Adipocyte (in vitro differentiated cells): ENCODE data around the gene TEX48.
A peak's percentile ranks its signal among the peaks of the same experiment; 100 is the strongest.

Experiments used
- DNase-seq: peaks from one replicate; pipeline ENCODE4 v3.0.0-alpha.2; 2015; ENCODE audit warnings: low read depth
- H3K27me3 ChIP-seq: replicated peaks from 2 replicates; pipeline ENCODE4 v1.7.0; 2013; ENCODE audit warnings: mild to moderate bottlenecking, low read length, moderate library complexity; ENCODE audit not compliant: control insufficient read depth, insufficient read depth
- H3K36me3 ChIP-seq: 2 replicates; pipeline ENCODE4 v1.7.0; 2013; ENCODE audit warnings: low read length, mild to moderate bottlenecking, moderate library complexity; ENCODE audit not compliant: control insufficient read depth, insufficient read depth, severe bottlenecking
- H3K4me1 ChIP-seq: 2 replicates; pipeline ENCODE4 v1.7.0; 2013; ENCODE audit warnings: mild to moderate bottlenecking, low read length, moderate library complexity; ENCODE audit not compliant: control insufficient read depth, insufficient read depth
- H3K4me3 ChIP-seq: 2 replicates; pipeline ENCODE4 v1.7.0; 2013; ENCODE audit warnings: mild to moderate bottlenecking, low read length, moderate library complexity
- H3K9ac ChIP-seq: 2 replicates; pipeline ENCODE4 v1.7.0; 2013; ENCODE audit warnings: mild to moderate bottlenecking, low read length, moderate library complexity
- H3K9me3 ChIP-seq: 2 replicates; pipeline ENCODE4 v1.7.0; 2013; ENCODE audit warnings: mild to moderate bottlenecking, low read length, moderate library complexity; ENCODE audit not compliant: control insufficient read depth

Gene TEX48

DNA sequence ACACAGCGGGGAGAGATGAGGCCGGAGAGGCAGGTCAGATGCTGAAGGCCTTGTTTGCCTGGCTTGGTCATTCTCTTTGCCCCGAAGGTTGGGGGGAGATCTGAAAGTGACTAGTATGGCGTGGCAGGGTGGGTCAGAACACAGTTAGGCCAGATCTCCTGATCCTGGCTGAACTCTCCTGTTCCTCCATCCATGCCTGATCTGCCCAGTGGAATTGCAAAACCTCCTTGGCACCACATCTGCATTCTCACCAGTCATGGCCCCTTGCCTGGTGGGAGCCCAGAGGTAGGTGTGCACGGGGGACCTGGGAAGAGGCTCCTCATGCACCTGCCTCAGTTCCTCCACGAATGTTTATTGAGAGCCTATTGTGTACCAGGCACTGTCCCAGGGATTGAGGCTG is 47.6 kb downstream of the TEX48 start:
- no peaks in the 10 kb centered on the region for H3K9me3 ChIP-seq
- no peak overlapping the region for H3K4me3 ChIP-seq
- H3K9ac ChIP-seq, result no peak overlapping the region
- H3K27me3 ChIP-seq, result no peaks in the 10 kb centered on the region
- no peak for DNase-seq
- no peaks in the 10 kb centered on the region for H3K4me1 ChIP-seq
- peaks cover 75% of the 10 kb centered on the region for H3K36me3 ChIP-seq

GRCh38 chr9:114633438-114634089 is 48.4 kb downstream of the TEX48 start:
- Histone ChIP-seq H3K9me3 (no peaks in the 10 kb centered on the region), H3K36me3 (peaks cover 76% of the 10 kb centered on the region), H3K27me3 (no peaks in the 10 kb centered on the region), H3K4me1 (no peaks in the 10 kb centered on the region), H3K4me3 (no peak overlapping the region), H3K9ac (no peak overlapping the region)
- no peak for DNase-seq

- H3K36me3 ChIP-seq, result peaks cover 85% of the 10 kb centered on the region
- no peak overlapping the region for H3K9ac ChIP-seq
- DNase-seq, result no peak
Observed at GRCh38 chr9:114631166-114631565, 50.8 kb downstream of the TEX48 start.

DNA sequence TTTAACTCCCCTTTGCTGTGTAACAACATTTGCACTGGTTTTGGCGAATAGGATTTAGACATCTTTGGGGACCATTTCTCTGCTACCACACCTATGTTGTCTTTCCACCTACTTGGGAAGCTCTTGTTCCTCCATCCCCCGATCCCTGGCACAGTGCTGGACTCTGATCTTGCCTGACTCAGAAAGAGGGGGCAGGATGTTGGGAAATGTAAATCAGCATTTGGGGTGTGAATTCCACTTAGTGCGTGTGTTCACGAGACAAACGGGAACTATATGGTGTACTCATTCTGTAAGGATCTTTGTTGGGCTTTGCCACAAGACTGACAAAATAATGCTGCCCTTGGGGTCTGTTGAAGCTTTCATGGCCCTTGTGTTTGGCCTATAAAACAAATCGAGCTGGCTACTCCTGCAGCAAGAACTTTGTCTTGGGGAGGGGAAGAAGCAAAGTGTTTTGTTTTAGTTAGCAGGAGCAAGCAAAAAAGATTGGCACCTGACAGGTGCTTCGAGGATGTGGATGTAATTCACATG is 52.4 kb downstream of the TEX48 start:
- H3K4me1 ChIP-seq, result no peaks in the 10 kb centered on the region
- H3K9me3 ChIP-seq, result no peaks in the 10 kb centered on the region
- no peak overlapping the region for H3K9ac ChIP-seq
- no peak overlapping the region for H3K4me3 ChIP-seq
- H3K27me3 ChIP-seq, result no peaks in the 10 kb centered on the region
- DNase-seq, result no peak
- peaks cover 78% of the 10 kb centered on the region for H3K36me3 ChIP-seq

More at GRCh38 chr9:114631166-114631565, 50.8 kb downstream of the TEX48 start:
- Histone ChIP-seq H3K9me3 (no peaks in the 10 kb centered on the region), H3K4me1 (no peaks in the 10 kb centered on the region), H3K27me3 (no peaks in the 10 kb centered on the region), H3K4me3 (no peak overlapping the region)

GRCh38 chr9:114627553-114627952 is 54.4 kb downstream of the TEX48 start:
- no peak overlapping the region for H3K4me3 ChIP-seq
- H3K36me3 ChIP-seq, result peaks cover 65% of the 10 kb centered on the region
- H3K27me3 ChIP-seq, result no peaks in the 10 kb centered on the region
- H3K9ac ChIP-seq, result no peak overlapping the region
- H3K4me1 ChIP-seq, result peaks cover 11% of the 10 kb centered on the region
- no peaks in the 10 kb centered on the region for H3K9me3 ChIP-seq
- no peak for DNase-seq

GRCh38 chr9:114626415-114627020 is 55.5 kb downstream of the TEX48 start:
- Histone ChIP-seq H3K9ac (no peak overlapping the region), H3K36me3 (peaks cover 57% of the 10 kb centered on the region), H3K4me1 (peaks cover 21% of the 10 kb centered on the region), H3K4me3 (no peak overlapping the region), H3K27me3 (no peaks in the 10 kb centered on the region), H3K9me3 (no peaks in the 10 kb centered on the region)
- DNase-seq, result no peak

DNA sequence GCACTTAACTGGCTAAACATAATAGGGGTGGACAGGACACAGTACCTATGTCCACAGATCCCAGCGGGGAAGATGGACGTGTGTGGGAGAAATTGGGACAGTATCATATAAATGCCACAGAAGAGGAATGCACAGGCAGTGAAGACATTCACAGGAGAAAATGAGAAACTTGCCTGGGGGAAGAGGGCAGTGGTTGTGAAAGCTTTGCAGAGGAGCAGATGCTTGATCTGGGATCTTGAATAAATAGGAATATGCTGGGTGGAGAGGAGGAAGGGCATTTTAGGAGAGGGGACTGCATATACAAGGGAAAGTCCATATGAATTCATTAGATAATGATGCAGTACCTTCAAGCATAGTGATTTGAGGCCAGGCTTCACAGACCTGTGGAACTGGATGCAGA is 57.3 kb downstream of the TEX48 start:
- Histone ChIP-seq H3K36me3 (peaks cover 40% of the 10 kb centered on the region), H3K9me3 (no peaks in the 10 kb centered on the region), H3K4me1 (peaks cover 24% of the 10 kb centered on the region), H3K9ac (no peak overlapping the region), H3K27me3 (no peaks in the 10 kb centered on the region), H3K4me3 (no peak overlapping the region)
- peak; percentile 73 for DNase-seq

DNA sequence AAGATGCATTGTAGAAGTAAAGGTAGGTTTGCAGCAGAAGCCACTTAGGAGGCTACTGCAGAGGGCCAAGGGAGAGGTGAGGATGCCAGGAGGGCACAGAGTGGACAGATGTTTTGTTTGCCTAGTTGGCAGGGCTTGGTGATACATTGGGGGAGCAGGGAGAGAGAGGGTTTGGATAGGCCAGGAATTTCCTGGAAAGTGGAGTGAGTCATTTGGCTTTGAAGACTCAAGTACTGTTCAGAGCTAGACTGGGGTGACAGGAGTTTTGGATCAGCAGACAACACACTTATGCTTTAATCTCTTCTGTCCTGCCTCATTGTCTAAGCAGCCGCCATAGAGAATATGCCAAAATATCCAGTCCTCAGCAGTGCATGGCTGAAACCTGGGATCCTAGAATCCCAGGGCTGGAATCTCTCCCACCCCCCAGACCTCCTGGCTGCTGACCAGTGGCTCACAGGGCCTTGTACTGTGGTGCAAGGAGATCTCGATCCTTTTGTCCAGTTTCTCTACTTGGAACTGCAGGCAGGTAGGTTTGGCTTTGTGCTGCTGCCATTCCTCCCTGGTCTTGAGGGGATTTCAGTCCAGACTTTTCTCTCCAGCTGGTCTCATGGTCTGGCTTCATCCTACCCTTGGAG is 59.9 kb downstream of the TEX48 start:
- H3K36me3 ChIP-seq, result peaks cover 30% of the 10 kb centered on the region
- H3K4me1 ChIP-seq, result peaks cover 25% of the 10 kb centered on the region
- H3K4me3 ChIP-seq, result no peak overlapping the region
- DNase-seq, result peak; percentile 50
- no peaks in the 10 kb centered on the region for H3K27me3 ChIP-seq
- H3K9ac ChIP-seq, result no peak overlapping the region
- H3K9me3 ChIP-seq, result no peaks in the 10 kb centered on the region

- H3K4me1 ChIP-seq, result peaks cover 30% of the 10 kb centered on the region
- H3K9me3 ChIP-seq, result no peaks in the 10 kb centered on the region
Observed at GRCh38 chr9:114621561-114621960, 60.4 kb downstream of the TEX48 start.

DNA sequence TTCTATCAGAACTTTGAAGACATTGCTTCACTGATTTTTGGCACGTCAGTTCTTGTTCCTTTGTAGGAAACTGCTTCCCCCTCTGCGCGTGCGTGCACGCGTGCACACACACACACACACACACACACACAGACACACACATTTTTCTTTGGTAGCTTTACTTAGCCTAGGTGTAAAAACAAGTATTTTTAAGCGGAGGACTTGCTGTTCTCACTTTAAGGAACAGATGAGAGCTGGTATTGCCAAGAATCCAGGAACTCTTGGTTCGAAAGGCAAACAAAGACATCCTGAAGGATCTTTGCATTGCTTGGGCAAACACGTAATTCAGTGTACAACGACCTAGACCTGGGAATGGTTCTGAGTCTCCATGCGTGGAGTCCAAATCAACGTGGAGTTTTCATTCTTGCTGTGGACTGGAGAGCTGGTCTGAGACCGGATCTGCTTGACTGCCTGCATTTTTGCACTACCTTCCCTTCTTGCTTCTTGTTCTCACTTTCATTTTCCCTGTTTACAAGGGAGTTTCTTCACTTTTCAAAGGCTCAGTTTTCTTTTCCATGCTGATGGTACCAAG is 62.7 kb downstream of the TEX48 start:
- Histone ChIP-seq H3K9me3 (no peaks in the 10 kb centered on the region), H3K4me1 (peaks cover 31% of the 10 kb centered on the region), H3K4me3 (no peak overlapping the region), H3K27me3 (no peaks in the 10 kb centered on the region), H3K36me3 (peaks cover 15% of the 10 kb centered on the region), H3K9ac (no peak overlapping the region)
- no peak for DNase-seq

More at GRCh38 chr9:114621561-114621960, 60.4 kb downstream of the TEX48 start:
- H3K4me3 ChIP-seq, result no peak overlapping the region
- H3K27me3 ChIP-seq, result no peaks in the 10 kb centered on the region
- no peak overlapping the region for H3K9ac ChIP-seq
- no peak for DNase-seq
- peaks cover 25% of the 10 kb centered on the region for H3K36me3 ChIP-seq
